ENCODE results near the gene PDLIM5. TPM values are rescaled to one million over a fixed set of nuclear protein-coding genes. Genes with fewer than 3 reads are reported as not detected.

PDLIM5 gene
- total RNA-seq, 1 donor, result 124 TPM

DNA sequence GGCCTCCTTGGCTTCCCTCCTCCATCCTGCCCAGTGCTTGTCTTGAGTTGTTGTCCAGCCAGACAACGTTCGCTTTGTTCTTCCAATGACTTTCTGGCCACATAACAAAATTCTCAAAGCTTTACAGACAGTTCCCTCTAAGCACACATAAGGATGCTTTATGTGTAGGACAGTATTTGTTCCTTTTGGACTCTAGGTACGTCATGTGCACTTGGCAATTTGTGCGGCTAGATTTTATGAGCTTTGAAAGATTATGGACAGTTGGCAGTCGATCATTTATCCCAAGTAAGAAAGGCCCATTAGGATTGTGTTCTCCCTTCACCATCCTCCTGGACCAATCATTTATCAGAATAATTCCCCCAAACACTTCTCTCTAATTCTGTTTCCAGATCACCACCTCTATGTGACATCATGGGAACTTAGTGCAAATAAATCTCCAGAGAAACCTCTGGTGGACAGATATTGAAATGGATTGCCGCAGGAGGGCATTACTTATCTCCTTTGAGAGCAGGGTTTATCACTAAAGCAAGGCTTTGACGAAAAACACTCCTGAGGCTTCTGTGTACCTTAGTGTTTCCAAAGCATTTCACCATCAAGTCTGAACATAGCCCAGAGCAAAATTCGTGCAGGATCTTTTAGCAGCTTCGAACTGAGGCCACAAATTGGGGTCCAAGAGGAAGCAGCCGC, 228.6 kb downstream of the PDLIM5 start:
- no peak overlapping the region for H3K4me3 ChIP-seq (ENCODE audit: low read depth, low read length)
- TF ChIP-seq, protein P1, sequence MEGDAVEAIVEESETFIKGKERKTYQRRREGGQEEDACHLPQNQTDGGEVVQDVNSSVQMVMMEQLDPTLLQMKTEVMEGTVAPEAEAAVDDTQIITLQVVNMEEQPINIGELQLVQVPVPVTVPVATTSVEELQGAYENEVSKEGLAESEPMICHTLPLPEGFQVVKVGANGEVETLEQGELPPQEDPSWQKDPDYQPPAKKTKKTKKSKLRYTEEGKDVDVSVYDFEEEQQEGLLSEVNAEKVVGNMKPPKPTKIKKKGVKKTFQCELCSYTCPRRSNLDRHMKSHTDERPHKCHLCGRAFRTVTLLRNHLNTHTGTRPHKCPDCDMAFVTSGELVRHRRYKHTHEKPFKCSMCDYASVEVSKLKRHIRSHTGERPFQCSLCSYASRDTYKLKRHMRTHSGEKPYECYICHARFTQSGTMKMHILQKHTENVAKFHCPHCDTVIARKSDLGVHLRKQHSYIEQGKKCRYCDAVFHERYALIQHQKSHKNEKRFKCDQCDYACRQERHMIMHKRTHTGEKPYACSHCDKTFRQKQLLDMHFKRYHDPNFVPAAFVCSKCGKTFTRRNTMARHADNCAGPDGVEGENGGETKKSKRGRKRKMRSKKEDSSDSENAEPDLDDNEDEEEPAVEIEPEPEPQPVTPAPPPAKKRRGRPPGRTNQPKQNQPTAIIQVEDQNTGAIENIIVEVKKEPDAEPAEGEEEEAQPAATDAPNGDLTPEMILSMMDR (IDR thresholded peaks at IDR 0.05; ENCODE audit: insufficient read depth, low read length), result no peak
- peak; percentile 16 for DNase-seq (ENCODE audit: low read depth)

DNA sequence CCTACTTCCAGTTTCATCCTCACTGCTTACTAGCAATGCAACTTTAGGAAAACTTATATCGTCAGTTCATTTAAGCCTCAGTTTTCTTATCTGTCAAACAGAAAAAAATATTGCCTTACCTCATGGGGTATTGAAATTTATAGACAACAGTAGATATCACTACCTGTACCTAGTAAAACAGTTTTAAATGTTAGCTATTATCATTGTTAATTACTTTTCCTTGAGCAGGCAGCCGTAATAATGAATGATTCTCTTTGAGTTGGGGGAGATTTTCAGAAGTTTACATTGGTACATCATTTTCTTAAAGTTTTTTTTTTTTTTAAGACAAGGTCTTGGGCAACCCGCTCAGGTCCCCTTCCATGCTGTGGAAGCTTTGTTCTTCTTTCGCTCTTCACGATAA, 234.3 kb downstream of the PDLIM5 start:
- TF ChIP-seq, protein P1 (IDR thresholded peaks at IDR 0.05; ENCODE audit: insufficient read depth, low read length), result no peak
- H3K4me3 ChIP-seq (ENCODE audit: low read depth, low read length), result no peak overlapping the region
- DNase-seq (ENCODE audit: low read depth), result no peak

DNA sequence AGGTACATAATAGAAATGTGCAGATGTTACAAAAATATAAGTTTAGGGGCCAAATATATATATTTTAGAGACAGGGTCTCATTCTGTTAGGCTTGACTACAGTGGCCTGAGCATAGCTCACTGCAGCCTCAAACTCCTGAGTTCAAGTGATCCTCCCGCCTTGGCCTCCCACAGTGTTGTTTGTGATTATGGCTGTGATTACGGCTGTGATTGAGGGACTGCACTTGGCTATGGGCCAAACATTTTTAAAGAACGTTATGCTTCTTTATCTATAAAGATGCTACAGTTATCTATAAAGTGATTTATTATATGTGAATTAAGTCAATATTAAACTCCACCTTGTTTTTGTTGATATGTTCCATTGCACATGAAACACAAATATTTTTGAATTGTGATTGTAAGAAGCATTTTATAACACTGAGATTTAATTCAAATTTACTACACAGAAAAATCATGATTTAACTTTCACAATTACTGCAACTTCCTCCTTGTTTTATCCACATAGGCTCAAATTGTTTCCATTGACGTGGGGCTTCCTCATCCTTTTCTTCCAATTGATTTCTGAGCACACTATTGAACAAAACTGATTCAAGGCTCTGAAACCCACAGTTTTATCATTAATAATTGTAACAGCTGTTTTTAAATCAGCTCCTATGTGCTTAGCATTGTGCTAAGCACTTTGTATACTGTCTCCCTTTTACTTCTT, 237.6 kb downstream of the PDLIM5 start:
- no peak for DNase-seq (ENCODE audit: low read depth)
- TF ChIP-seq, protein P1 (IDR thresholded peaks at IDR 0.05; ENCODE audit: insufficient read depth, low read length), result no peak
- no peak overlapping the region for H3K4me3 ChIP-seq (ENCODE audit: low read depth, low read length)

DNA sequence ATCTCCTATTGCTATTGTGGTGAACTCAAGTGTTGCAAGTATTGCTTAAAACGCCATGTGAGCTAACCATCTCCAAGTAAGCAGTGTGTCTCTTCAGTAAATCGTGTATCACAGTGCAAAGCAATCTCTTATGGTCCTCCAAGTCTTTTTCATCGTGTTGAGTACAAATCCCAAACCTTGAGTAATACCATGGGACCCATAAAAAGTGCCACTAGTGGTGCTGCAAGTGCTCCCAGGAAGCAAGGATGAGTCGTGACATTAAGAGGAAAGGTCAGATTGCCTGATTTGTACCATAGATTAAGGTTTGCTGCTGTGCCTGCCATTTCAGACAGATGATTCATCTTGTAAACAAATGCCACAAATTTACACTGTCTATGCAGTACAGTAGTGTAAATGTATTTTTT, 239.1 kb downstream of the PDLIM5 start:
- peak; percentile 16 for DNase-seq (ENCODE audit: low read depth)
- TF ChIP-seq, protein P1 (IDR thresholded peaks at IDR 0.05; ENCODE audit: insufficient read depth, low read length), result no peak
- no peak overlapping the region for H3K4me3 ChIP-seq (ENCODE audit: low read depth, low read length)

DNA sequence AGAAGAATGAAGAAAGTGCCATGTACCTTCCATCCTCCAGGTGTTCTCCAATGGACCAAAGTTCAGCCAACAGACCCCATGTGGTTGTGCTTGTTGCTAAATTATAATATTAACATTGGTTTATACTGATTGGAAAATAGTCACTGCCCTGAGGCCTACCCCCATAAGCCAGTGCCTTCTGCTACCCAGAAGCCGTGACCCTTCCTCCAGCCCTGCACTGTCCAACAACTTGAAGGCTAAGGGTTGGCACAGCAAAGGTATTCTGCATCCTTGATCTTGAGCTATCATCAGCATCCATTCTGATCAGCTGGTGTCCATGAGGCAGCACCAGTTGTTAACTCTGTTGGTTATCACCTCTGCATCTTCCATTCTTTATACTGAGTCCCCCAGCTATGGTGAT, 239.8 kb downstream of the PDLIM5 start:
- TF ChIP-seq, protein P1 (IDR thresholded peaks at IDR 0.05; ENCODE audit: insufficient read depth, low read length), result no peak
- no peak for DNase-seq (ENCODE audit: low read depth)
- no peak overlapping the region for H3K4me3 ChIP-seq (ENCODE audit: low read depth, low read length)

DNA sequence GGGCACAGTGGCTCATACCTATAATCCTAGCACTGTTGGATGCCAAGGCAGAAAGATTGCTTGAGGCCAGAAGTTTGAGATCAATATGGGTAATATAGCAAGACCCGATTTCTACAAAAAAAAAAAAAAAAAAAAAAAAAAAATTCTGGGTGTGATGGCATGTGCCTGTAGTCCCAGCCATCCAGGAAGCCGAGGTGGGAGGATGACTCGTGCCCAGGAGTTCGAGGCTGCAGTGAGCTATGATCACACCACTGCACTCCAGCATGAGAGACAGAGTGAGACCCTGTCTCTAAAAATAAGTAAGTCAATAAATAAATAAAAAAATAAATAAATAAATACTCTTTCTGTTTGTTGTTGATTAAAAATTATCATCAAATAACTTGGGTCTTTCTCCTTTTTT, 243.6 kb downstream of the PDLIM5 start:
- no peak for DNase-seq (ENCODE audit: low read depth)
- TF ChIP-seq, protein P1 (IDR thresholded peaks at IDR 0.05; ENCODE audit: insufficient read depth, low read length), result no peak
- H3K4me3 ChIP-seq (ENCODE audit: low read depth, low read length), result no peak overlapping the region
